Spinal cord (tissue), 10 donors: ENCODE results near the gene ZNF639. TPM values are rescaled to one million over a fixed set of nuclear protein-coding genes. Genes with fewer than 3 reads are reported as not detected.
"Not testable (repeated sequence)": the region's sequence is repeated elsewhere in the genome, so short reads cannot be mapped to it uniquely, and the experiment has no call there.

Source experiments
- DNase-seq, 6 donors: peaks; one replicate each; pipeline versions ENCODE4 v3.0.0 to v3.0.0-alpha.2; 2013 to 2015; ENCODE audit warnings: low spot score in 6 of 6, low read depth in 4 of 6
- H3K27ac ChIP-seq: one replicate; pipeline ENCODE4 v1.5.1; 2013; ENCODE audit warnings: low read depth, low read length, control low read depth
- H3K27me3 ChIP-seq: one replicate; pipeline ENCODE4 v1.6.1; 2013; ENCODE audit warnings: low read length; ENCODE audit not compliant: control insufficient read depth, insufficient read depth
- H3K36me3 ChIP-seq: one replicate; pipeline ENCODE4 v1.6.1; 2013; ENCODE audit warnings: low read length; ENCODE audit not compliant: control insufficient read depth, insufficient read depth
- H3K4me1 ChIP-seq: one replicate; pipeline ENCODE4 v1.6.1; 2013; ENCODE audit warnings: low read length; ENCODE audit not compliant: control insufficient read depth, insufficient read depth
- H3K4me3 ChIP-seq: one replicate; pipeline ENCODE4 v1.5.1; 2013; ENCODE audit warnings: low read depth, low read length, control low read depth
- H3K9me3 ChIP-seq: one replicate; pipeline ENCODE4 v1.6.1; 2013; ENCODE audit warnings: low read length; ENCODE audit not compliant: control insufficient read depth, insufficient read depth
- WGBS: methylation state at CpG from one replicate; pipeline ENCODE4 v1.1.5; 2013; ENCODE audit warnings: missing lambda C conversion rate; ENCODE audit not compliant: insufficient coverage; 5-methylcytosine and 5-hydroxymethylcytosine counted together
- polyA plus RNA-seq, 2 donors: library from polyadenylated mRNA; unstranded; fragments of 120-200 nt; gene quantifications; one replicate each; pipeline ENCODE4 v1.2.1, GENCODE V29; 2013; ENCODE audit not compliant: insufficient read length in 2 of 2
- total RNA-seq, 2 donors: library from RNA; depleted of rRNA in 1 of 2; stranded (reverse); fragments of 120-200 nt in 1 of 2; fragments of >200 nt in 1 of 2; gene quantifications; one replicate each; pipeline versions ENCODE4 v1.2.3 to v1.2.4, GENCODE V29; 2013 to 2014
- donor health status: healthy.

Gene ZNF639
- total and polyA plus RNA-seq, 4 donors = 46.6 to 61.4 (median 54.7) TPM

DNA sequence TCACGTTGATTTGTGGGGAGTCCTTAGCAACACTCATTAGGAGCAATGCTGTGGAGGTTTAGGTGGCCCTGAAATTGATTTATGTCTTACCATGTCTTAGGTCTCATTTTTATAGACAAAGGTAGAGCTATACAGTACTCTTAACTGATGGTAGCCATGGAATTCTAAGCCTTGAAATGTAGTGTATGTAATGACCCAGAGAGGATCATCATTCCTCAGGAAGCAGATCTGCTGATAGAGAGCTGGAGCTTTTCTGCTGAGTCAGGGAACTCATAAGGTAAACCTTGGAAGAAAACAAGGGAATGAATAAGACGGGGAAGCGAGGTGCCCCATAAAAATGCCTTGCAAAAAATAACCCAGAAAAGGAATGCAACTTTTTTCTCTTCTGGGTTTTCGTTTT is 34.0 kb upstream of the ZNF639 start:
- no peak overlapping the region for H3K27ac ChIP-seq
- no peaks in the 10 kb centered on the region for H3K36me3 ChIP-seq
- H3K4me1 ChIP-seq = no peaks in the 10 kb centered on the region
- 100% methylated on average over 1 of the region's 4 CpGs for WGBS
- DNase-seq = no peak
- H3K27me3 ChIP-seq = no peaks in the 10 kb centered on the region
- H3K9me3 ChIP-seq = no peaks in the 10 kb centered on the region
- H3K4me3 ChIP-seq = no peak overlapping the region

DNA sequence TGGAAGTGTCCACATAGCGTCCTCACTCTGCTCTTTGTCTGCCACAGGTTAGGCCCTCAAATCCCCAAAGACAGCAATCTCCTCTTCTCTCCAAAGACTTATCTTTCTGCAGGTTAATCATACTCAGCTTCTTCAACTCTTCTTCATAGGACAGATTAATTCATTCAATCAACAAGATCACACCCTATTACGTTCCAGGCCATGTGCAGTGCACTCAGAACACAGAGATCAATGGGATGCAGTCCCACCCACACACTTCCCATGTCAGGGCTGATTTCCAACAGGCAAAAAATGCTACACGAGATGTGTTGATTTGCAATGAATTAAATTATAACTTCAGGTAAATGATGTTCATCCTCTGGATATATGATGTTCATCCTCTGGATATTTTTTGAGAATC is 33.5 kb upstream of the ZNF639 start:
- Histone ChIP-seq H3K9me3 (no peaks in the 10 kb centered on the region), H3K27ac (no peak overlapping the region), H3K36me3 (no peaks in the 10 kb centered on the region), H3K4me1 (no peaks in the 10 kb centered on the region), H3K27me3 (no peaks in the 10 kb centered on the region), H3K4me3 (no peak overlapping the region)
- 93% methylated on average over 1 of the region's 3 CpGs for WGBS
- no peak for DNase-seq

DNA sequence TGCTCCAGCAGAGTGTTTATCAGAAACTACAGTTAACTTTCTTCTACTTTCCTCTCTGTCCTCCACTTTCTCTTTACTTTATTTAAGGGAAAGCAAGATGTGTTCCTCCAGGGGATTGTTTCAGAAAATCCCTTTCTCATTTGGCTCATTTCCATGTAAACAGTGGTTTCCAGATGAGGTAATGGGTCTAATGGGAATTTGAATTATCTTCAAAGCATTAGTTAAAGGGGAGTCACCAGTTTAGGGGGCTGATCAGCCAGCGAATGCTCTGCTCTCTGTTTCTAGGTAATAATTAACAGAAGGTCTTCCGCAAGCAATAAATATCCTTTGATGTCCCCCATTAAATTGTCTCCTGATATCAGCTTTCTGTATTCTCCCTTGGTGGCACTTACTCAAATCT is 30.4 kb upstream of the ZNF639 start:
- Histone ChIP-seq H3K36me3 (no peaks in the 10 kb centered on the region), H3K4me1 (no peaks in the 10 kb centered on the region), H3K9me3 (no peaks in the 10 kb centered on the region), H3K27me3 (no peaks in the 10 kb centered on the region), H3K27ac (no peak overlapping the region), H3K4me3 (no peak overlapping the region)
- WGBS = 33% methylated on average over 1 of the region's 2 CpGs
- DNase-seq = peak in 1 of 6 donors; percentile 78

DNA sequence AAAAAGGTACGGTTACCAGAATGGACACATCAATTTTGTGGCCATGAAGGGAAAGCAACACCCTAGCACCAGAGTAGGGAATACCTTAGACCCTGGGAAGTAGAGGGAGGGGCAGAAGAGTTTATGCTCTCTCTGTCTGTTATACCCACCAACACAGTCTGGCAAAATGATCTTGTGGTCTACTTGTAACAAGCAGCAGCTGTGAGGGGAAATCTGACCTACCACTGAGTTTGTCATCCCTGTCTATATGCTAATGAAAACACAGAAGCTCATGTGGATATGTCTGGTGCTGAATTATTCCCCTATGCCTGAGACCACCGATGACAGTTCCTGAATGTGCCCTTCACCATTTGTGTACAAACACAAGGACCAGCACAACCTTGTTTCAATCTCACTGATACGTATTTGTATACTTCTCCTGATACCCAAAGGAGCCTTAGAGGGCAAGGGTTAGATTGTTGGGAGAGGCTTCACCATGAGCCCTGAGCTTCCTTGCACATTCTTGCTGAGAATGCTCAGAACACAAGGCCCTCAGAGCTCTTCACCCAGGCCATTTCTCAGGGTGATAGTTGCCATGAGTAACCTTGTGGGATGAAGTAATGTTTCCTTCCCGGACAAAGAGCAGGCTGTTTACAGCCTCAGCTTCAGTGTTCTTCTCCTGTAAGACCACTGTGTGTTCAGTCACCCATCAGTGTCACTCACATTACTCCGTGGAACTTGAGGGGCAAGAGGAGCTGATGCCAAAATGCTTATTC is 24.7 kb upstream of the ZNF639 start:
- no peaks in the 10 kb centered on the region for H3K27me3 ChIP-seq
- H3K27ac ChIP-seq = no peak overlapping the region
- no peaks in the 10 kb centered on the region for H3K36me3 ChIP-seq
- H3K9me3 ChIP-seq = peaks cover 4% of the 10 kb centered on the region
- no peaks in the 10 kb centered on the region for H3K4me1 ChIP-seq
- DNase-seq = peak in 2 of 6 donors; percentile 22 to 32
- no peak overlapping the region for H3K4me3 ChIP-seq
- 42% methylated on average over 2 of the region's 5 CpGs for WGBS

DNA sequence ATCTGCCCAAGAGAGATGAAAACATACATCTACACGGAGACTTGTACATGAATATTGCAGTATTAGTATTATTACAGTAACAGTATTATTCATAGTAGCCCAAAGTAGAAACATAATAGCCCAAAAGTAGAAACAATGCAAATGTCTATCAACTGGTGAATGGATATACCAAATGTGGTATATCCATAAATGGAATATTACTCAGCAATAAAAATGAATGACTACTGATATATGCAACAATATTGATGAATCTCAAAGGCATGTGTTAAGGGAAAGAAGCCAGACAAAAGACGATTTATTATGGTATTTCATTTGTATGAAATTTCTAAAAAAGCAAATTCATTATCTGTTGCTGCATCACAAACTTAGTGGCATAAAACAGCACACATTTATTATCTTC is 23.5 kb upstream of the ZNF639 start:
- WGBS = no CpG with 5 or more reads among the region's 2 CpGs
- no peak for DNase-seq
- no peak overlapping the region for H3K4me3 ChIP-seq
- no peaks in the 10 kb centered on the region for H3K36me3 ChIP-seq
- H3K27me3 ChIP-seq = no peaks in the 10 kb centered on the region
- H3K27ac ChIP-seq = no peak overlapping the region
- H3K9me3 ChIP-seq = peaks cover 4% of the 10 kb centered on the region
- H3K4me1 ChIP-seq = no peaks in the 10 kb centered on the region

DNA sequence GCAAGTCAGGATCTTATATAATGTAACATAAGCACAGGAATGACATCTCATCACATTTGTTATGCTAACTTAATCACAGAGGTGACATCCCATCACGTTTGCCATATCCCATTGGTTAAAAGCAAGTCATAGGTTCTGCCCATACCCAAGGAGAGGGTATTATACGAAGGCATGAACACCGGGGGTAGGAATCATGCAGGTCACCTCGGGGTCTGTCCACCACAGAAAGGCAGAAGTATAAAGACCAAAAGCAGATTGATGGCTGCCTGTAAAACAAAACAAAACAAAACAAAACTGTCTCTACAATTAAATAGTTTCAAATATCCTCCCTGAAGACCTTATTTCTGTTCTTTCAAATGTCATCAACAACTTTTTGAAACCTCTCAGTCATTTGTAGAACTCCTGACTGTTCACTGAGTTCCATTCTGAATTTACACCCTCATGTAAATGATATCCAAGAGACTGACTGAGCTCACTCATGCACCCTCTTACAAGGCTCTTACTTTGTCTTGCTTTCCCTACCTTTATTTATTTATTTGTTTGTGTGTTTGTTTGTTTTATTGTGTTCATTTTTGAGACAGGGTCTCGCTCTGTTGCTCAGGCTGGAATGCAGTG is 22.7 kb upstream of the ZNF639 start:
- Histone ChIP-seq H3K36me3 (no peaks in the 10 kb centered on the region), H3K9me3 (peaks cover 4% of the 10 kb centered on the region), H3K27me3 (no peaks in the 10 kb centered on the region), H3K27ac (no peak overlapping the region), H3K4me1 (no peaks in the 10 kb centered on the region), H3K4me3 (no peak overlapping the region)
- WGBS = 93% methylated on average over 3 of the region's 5 CpGs
- DNase-seq = no peak

DNA sequence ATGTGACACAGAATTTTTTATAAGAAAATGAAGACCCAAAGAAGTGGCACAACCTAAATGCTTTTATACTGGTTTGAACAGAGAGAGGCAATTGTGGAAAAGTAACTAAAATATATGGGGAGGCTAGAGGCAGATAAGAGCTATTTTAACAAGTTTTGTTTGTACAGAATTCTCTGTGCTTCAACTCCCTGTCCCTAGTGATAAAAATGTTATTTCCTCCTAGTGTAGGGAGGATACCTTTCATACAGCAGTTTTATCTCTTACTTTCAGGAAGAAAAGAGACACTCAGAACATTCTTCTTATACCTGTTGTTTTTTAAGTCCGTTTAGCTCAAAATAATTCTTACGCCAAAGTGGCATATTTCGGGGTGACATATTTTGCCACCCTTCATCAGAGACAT is 21.2 kb upstream of the ZNF639 start:
- H3K27ac ChIP-seq = no peak overlapping the region
- no peak overlapping the region for H3K4me3 ChIP-seq
- peaks cover 4% of the 10 kb centered on the region for H3K9me3 ChIP-seq
- H3K36me3 ChIP-seq = no peaks in the 10 kb centered on the region
- no peaks in the 10 kb centered on the region for H3K4me1 ChIP-seq
- H3K27me3 ChIP-seq = no peaks in the 10 kb centered on the region
- WGBS = no CpG with 5 or more reads among the region's 3 CpGs
- DNase-seq = no peak

DNA sequence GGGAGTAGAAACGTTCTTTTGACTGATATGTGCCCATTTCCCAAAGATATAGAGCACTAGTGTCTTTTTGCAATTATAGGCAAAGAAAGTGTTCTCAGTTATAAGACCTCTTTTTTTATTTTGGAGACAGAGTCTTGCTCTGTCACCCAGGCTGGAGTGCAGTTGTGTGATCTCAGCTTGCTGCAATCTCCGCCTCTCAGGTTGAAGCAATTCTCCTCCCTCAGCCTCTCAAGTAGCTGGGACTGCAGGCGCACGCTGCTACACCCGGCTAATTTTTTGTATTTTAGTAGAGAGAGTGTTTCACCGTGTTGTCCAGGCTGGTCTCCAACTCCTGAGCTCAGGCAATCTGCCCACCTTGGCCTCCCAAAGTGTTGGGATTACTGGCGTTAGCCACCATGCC is 20.7 kb upstream of the ZNF639 start:
- peaks cover 4% of the 10 kb centered on the region for H3K9me3 ChIP-seq
- no peaks in the 10 kb centered on the region for H3K36me3 ChIP-seq
- no peak overlapping the region for H3K27ac ChIP-seq
- no peaks in the 10 kb centered on the region for H3K4me1 ChIP-seq
- 60% methylated on average over 1 of the region's 7 CpGs for WGBS
- H3K27me3 ChIP-seq = no peaks in the 10 kb centered on the region
- no peak overlapping the region for H3K4me3 ChIP-seq
- DNase-seq = no peak

DNA sequence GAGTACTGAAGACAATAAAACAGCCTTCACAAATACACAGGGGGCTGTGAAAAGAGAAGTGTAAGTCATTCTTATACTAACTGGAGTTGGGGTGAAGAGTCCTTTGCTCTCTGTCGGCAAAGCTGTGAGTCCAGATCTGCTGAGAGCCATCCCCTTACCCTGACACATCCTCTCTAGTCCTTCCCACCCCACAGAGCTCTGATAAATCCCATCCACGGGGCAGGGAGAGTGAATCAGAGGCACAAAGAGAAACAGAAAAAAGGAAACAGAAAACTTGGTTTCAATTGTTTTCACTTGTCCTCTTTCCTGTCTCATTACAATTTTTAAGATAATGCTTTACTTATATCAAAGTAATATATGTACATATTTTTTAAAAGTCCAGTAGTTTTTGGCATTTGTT is 18.2 kb upstream of the ZNF639 start:
- DNase-seq = no peak
- no CpG with 5 or more reads among the region's 2 CpGs for WGBS
- H3K4me1 ChIP-seq = no peaks in the 10 kb centered on the region

DNA sequence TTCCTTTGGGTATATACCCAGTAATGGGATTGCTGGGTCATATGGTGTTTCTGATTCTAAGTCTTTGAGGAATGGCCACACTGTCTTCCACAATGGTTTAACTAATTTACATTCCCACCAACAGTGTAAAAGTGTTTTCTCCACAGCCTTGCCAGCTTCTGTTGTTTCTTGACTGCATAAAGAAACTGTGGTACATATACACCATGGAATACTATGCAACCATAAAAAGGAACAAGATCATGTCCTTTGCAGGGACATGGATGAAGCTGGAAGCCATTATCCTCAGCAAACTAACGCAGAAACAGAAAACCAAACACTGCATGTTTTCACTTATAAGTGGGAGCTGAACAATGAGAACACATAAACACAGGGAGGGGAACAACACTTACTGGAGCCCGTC is 15.5 kb upstream of the ZNF639 start:
- not testable (repeated sequence) for H3K36me3 ChIP-seq, H3K27ac ChIP-seq, H3K27me3 ChIP-seq, H3K9me3 ChIP-seq, DNase-seq, H3K4me3 ChIP-seq, H3K4me1 ChIP-seq
- no CpG with 5 or more reads among the region's 2 CpGs for WGBS

More for the DNA sequence above, 18.2 kb upstream of the ZNF639 start:
- no peaks in the 10 kb centered on the region for H3K36me3 ChIP-seq
- H3K9me3 ChIP-seq = peaks cover 1% of the 10 kb centered on the region
- H3K4me3 ChIP-seq = no peak overlapping the region
- no peaks in the 10 kb centered on the region for H3K27me3 ChIP-seq
- no peak overlapping the region for H3K27ac ChIP-seq
